Measurements from ENCODE around the gene NCMAP.

The NCMAP gene

DNA sequence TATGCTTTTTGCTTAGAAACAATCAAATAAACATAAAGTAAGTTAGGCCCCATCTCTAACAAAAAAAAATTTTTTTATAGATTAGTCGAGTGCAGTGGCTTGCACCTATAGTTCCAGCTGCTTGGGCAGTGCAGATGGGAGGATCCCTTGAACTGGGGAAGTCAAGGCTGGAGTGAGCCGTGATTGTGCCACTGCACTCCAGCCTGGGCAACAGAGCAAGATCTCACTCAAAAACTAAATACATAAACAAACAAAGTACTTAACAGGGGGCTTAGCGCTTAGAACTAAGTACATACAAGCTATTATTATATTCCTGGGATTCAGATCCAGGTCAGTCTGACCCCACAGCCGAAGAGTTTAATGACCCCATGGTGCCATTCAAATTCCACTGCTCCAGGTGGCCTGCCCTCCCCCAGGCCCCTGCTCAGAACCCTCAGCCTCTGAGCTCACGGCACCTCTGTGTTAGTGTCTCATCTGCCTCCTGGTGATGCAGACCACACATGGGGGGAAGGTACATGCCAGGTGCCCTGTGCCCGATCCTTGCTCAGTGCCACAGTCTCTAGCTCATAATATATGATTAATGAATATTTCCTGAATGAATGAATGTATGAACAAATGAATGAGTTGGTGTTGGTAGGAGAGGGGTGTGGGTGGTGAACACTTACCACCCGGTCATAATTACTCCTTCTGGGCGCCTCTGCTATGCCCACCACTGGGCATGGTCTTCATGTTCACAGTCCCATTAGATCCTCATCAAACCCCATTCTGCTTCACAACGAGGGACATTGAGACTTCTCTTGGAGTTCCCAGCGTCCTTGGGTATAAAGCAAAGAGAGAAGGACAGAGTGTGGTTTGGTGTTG is 14.6 kb downstream of the NCMAP start:
- DNase-seq (ENCODE audit: low read depth in 2 of 2, low spot score in 1 of 2), result no peak

- DNase-seq (ENCODE audit: low read depth in 2 of 2, low spot score in 1 of 2), result no peak
Measured at GRCh38 chr1:24572301-24572700, 16.4 kb downstream of the NCMAP start.

DNA sequence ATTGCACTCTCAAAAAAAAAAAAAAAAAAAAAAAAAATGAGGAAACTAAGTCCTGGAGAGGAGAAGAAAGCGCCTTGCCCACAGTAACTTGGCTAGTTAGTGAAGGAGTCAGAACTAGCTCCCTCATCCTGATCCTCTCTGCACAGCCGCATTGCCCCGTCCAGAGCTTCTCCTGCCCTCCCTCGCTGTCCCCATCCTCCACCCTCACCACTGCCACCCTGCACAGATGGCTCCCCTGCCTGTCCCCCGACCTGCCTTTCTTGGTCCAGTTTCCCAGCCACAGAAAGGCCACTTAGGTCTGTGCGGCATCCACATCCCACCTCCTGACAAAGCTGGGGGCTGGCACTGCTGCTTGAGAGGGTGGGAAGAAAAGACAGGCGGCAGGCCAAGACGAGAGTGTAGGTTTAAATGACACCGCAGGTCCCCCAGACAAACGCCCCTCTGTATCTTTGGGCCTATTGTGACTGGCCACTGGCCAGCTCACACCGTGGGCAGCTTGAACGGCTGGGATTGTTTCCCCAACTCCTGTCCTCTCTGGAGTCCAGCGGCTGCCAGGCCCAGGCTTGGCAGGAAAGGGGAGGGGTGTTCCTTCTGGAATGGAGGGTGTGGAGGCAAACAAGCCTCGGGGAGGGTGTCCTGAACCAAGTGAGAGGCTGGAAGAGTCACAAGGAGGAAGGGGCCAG is 20.2 kb downstream of the NCMAP start:
- DNase-seq (ENCODE audit: low read depth in 2 of 2, low spot score in 1 of 2), result no peak

DNA sequence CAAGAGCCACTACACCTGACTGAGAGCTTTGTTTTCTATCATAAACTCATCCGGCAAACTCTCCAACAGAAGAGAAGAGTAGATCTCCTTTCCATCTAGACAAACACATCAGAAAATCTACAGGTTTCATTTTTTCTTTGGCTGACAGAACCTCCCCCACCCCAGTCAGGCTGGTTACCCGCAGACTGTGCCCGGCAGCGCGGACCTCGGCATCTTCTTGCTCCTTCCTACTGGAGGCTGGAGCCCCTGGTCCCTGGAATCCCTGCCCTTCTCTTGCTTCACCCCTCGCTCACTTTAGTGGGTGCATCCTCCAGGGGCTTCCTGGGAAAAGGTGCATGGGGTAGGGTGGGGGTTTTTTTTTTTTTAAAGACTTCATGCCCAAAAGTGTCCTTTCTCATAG is 23.0 kb downstream of the NCMAP start:
- no peak for DNase-seq (ENCODE audit: low read depth in 2 of 2, low spot score in 1 of 2)

GRCh38 chr1:24580756-24581155 is 24.9 kb downstream of the NCMAP start:
- no peak for DNase-seq (ENCODE audit: low read depth in 2 of 2, low spot score in 1 of 2)

DNA sequence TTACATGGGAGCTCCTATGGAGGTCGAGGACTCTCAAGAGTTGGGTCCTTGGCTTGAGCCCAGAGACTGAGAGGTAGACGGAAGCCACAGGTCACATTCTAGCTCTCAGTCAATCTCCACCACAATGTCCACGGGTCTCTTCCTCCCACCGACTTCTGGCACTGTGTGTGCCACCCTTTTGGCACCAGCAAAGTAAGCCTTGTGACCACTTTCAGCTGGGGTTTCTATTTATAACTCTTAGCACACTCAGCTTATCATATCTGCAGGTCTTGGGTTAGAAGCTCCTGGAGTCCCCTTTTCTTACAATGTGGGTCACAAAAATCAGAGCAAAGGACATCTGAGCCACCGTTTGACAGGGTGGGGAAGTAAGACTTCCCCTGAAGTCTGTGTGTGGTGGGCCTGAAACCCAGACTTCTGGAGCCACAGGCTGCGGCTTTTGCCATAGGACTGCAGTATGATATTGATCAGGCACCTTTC is 28.3 kb downstream of the NCMAP start:
- DNase-seq (ENCODE audit: low read depth in 2 of 2, low spot score in 1 of 2), result no peak

GRCh38 chr1:24586119-24586518 is 30.2 kb downstream of the NCMAP start:
- no peak for DNase-seq (ENCODE audit: low read depth in 2 of 2, low spot score in 1 of 2)

DNA sequence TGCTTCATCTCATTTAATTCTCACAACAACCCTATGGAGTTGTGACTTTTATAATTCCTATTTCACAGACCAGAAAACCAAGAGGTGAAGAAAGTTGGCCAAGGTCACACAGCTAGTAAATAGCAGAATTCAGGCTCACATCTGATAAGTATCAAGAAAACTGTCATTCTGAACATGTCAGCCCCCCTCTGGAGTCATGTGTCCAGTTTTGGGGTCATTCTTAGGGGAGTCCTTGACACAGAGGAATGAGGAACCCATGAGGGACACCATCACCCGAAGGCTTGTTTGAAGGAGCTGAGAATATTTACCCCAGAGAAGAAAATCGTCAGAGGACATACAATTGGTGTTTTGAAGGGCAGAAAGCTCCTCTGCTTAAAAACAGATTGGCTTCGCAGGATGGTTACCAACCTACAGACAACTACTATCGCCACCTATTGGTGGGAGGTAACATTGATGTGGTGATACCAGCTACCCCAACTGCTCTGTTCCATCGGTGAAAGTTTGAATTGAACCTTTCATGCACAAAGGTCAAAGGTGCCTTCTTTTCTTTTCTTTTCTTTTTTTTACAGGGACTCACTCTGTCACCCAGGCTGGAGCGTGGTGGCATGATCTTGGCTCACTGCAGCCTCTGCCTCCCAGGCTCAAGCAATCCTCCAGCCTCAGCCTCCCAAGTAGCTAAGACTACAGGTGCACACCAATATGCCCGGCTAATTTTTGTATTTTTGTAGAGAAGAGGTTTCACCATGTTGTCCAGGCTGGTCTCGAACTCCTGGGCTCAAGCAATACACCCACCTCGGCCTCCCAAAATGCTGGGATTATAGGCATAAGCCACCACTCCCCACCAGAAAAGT is 31.3 kb downstream of the NCMAP start:
- peak in 1 of 2 donors; percentile 12 for DNase-seq (ENCODE audit: low read depth in 2 of 2, low spot score in 1 of 2)

DNA sequence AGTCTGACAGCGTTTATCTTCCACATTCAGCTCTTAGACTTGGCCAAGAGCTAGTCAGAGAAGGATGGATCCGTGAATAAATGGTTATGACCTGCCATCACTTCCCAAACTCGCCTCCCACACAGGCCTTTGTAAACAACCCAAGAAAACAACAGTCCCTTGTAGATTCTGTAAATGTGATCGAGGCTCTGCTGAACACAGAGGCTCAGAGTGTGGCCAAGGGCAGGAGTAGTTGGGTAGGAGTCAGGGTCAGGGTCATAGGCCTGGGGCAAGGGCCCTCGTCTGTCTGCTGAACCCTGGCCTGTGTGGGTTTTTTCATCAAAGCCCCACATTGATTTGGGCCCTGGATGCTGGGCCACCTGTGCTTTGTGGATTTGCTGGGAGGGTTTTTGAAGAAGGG is 32.7 kb downstream of the NCMAP start:
- DNase-seq (ENCODE audit: low read depth in 2 of 2, low spot score in 1 of 2), result no peak

DNA sequence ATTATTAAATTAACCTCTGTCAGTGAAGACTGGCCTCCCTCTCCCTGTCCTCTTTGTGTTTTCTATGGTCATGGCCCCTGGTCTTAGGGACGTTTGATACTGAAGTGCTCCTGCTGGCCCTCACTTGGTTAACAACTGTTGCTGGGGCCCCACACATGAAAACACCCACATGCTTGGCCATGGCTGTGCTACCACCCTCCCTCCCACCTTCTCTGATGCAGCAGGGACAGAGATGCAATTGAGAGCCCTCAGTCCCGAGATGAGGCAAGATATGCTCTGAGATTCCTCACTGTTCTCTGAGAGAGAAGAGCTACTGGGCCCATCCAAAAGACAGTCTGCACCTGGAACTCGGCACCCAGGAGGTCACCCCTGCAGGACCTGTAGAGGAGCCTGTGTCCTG is 33.3 kb downstream of the NCMAP start:
- DNase-seq (ENCODE audit: low read depth in 2 of 2, low spot score in 1 of 2), result no peak

DNA sequence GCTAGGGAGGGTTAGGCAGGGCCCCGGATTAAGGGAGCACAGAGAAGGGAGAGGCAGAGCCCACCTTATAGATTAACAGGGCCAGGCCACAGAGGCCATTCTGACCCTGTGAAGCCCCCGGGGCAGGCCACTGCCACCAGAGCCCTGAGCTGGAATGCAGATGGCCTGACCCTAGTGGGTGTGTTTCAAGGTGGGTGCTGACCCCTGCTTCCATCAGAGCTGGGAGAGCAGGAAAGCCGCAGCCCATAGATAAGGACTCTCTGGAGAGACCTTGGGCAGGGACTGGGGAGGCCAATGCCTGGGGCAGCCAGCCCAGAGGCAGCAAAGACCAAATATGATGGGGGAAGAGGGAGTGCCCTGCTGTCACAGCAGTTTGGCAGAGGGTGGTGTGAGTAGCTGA is 35.9 kb downstream of the NCMAP start:
- no peak for DNase-seq (ENCODE audit: low read depth in 2 of 2, low spot score in 1 of 2)

DNA sequence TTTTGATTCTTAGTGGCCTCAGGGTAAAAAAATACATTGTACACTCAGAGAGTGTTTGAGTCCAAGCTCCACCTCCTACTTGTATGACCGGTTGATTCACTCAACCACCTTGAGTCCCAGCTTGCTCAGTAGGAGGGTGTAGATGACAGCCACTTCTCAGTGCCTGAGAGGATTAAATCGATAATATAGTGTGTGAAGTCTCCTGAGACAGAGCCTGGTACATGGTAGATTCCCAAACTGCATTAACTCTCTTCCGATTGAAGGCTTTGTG is 38.4 kb downstream of the NCMAP start:
- no peak for DNase-seq (ENCODE audit: low read depth in 2 of 2, low spot score in 1 of 2)

DNA sequence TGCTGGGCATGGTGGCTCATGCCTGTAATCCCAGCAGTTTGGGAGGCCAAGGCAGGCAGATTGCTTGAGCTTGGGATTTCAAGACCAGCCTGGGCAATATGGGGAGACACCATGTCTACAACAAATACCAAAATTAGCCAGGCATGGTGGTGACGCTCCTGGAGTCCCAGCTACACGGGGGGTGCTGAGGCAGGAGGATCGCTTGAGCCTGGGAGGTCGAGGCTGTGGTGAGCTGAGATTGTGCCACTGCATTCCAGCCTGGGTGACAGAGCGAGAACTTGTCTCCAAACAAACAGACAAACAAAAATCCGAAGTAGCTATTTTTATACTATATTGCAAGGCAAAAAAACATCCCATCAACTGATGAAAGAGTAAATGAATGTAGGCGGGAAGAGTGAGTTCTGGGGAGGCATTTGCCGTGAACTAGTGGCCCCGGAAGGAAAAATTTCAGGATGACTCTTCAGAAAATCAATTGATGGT is 40.6 kb downstream of the NCMAP start:
- DNase-seq (ENCODE audit: low read depth in 2 of 2, low spot score in 1 of 2), result no peak

DNA sequence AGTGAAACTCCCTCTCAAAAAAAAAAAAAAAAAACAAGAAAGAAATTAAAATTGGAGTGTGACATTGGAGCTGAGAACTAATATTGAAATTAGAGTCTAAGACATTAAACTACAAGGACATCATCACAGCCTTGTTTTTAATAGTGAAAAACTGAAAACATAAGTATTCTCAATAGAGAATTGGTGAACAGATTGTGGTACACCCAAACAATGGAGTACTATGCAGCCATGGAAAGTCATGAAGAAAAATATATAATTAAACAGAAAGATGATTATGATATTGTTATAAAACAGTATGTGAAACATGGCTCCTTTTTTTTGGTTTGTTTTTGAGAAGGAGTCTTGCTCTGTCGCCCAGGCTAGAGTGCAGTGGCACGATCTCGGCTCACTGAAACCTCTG is 43.4 kb downstream of the NCMAP start:
- DNase-seq (ENCODE audit: low read depth in 2 of 2, low spot score in 1 of 2), result no peak

DNA sequence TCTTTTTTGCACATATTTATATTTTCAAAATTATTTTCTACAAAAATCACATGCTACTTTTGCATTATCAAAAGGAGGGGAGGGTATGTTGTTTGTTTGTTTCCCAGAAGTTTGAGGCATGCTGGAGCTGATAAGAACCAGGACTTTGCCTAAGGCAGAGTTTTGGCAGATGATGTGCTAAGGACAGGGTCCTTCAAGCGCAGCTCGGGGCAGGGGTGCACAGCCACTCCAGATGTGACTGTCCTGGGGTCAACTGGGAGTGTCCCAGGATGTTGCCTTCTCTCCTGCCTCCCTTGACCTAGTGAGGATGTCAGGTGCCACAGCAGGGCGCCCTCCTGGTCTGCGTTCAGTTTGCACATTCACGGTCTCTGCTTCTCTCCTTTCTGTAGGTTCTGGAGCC is 44.7 kb downstream of the NCMAP start:
- no peak for DNase-seq (ENCODE audit: low read depth in 2 of 2, low spot score in 1 of 2)

- no peak for DNase-seq (ENCODE audit: low read depth in 2 of 2, low spot score in 1 of 2)
Measured at GRCh38 chr1:24605534-24606295, 49.8 kb downstream of the NCMAP start.

GRCh38 chr1:24606296-24606605 is 50.4 kb downstream of the NCMAP start:
- no peak for DNase-seq (ENCODE audit: low read depth in 2 of 2, low spot score in 1 of 2)

DNA sequence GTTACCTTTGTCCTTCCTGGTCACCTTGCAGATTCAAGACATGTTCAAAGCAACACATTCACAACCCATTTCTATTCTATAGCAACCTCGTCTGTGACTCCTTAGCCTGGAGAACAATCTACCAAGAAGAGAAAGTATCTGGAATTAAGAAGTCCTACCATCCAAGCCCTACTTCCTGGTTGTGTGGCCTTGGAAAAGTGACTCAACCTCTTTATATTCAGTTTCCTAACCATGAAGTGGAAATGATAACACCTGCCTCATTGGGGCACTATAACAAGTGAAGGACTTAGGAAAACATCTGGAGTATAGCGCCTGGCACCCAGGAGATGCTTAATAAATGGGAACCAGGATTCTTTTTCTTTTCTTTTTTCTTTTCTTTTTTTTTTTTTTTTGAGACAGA is 50.7 kb downstream of the NCMAP start:
- DNase-seq (ENCODE audit: low read depth in 2 of 2, low spot score in 1 of 2), result no peak

DNA sequence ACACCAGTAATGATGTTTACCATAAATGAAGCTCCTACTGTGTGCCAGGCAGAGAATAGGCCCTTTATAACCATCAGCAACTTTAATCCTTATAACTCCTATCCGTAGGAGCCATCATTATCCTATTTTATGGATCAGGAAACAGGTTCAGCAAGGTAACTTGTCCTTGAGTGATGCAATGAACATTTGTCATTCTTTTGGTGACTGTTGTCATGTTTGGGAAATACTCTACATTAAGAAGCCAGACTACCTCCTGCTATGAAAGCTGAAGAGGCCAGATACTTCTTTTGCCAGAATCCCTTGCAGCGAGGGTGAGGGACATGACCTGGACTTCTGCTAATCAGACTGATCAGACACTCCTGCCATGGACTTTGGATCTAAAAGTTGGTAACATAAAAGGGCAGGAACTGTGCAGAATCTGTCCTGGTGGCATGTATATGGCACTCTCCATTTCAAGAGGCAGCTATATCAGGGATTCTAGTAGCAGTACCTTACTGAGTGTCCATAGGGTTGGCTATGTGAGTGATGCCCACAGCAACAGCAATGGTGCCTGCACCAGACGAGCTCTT is 54.1 kb downstream of the NCMAP start:
- no peak for DNase-seq (ENCODE audit: low read depth in 2 of 2, low spot score in 1 of 2)

DNA sequence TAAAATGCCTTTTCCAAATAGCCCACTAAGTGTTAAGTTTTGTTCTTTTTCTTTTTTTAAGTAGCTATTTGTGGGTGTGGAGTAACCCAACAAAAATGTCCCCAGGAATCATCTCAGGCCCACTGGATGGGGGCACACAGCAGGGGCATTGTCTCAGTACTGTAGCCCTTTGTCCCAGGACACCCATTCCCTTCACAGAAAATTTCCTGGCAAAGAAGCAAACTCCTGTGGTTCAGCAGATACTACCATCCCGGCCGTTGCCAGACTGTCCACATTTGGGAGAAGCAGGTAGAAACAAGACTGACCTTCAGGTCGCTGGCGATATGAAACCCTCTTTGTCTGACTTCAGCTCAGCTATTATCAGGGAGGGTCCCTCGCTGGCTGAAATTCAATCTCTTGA is 63.5 kb downstream of the NCMAP start:
- no peak for DNase-seq (ENCODE audit: low read depth in 2 of 2, low spot score in 1 of 2)

GRCh38 chr1:24620678-24621077 is 64.8 kb downstream of the NCMAP start:
- no peak for DNase-seq (ENCODE audit: low read depth in 2 of 2, low spot score in 1 of 2)

Measured in stimulated activated CD8-positive, alpha-beta memory T cell treated with anti-CD3 and anti-CD28 coated beads, Interleukin-4, amount 100 ng/mL, for 4 hours (primary cell).